Endodermal cell (in vitro differentiated cells): Measurements from ENCODE around the gene TMEM238. TPM values are rescaled to one million over a fixed set of nuclear protein-coding genes. Genes with fewer than 3 reads are reported as not detected.
"Not testable (repeated sequence)": the region's sequence is repeated elsewhere in the genome, so short reads cannot be mapped to it uniquely, and the experiment has no call there.

Source experiments
- DNase-seq: peaks from one replicate; pipeline ENCODE4 v3.0.0-alpha.2; 2017
- H3K27ac ChIP-seq: 2 replicates; pipeline ENCODE4 v1.5.1; 2013; ENCODE audit warnings: mild to moderate bottlenecking, low read depth, low read length, moderate library complexity
- H3K27me3 ChIP-seq: 2 replicates; pipeline ENCODE4 v1.6.1; 2013; ENCODE audit warnings: mild to moderate bottlenecking, low read length, moderate library complexity; ENCODE audit not compliant: insufficient read depth, control insufficient read depth, poor library complexity, severe bottlenecking
- H3K36me3 ChIP-seq: 2 replicates; pipeline ENCODE4 v1.7.0; 2013; ENCODE audit warnings: mild to moderate bottlenecking, low read length, moderate library complexity; ENCODE audit not compliant: control insufficient read depth, insufficient read depth
- H3K4me1 ChIP-seq: one replicate; pipeline ENCODE4 v1.7.0; 2013; ENCODE audit warnings: low read length; ENCODE audit not compliant: control insufficient read depth, insufficient read depth
- H3K4me3 ChIP-seq: 2 replicates; pipeline ENCODE4 v1.5.1; 2013; ENCODE audit warnings: mild to moderate bottlenecking, low read length, moderate library complexity
- H3K9ac ChIP-seq: 2 replicates; pipeline ENCODE4 v1.6.1; 2013; ENCODE audit warnings: mild to moderate bottlenecking, low read length, moderate library complexity; ENCODE audit not compliant: poor library complexity, severe bottlenecking; ENCODE audit errors: extremely low read depth
- H3K9me3 ChIP-seq: 2 replicates; pipeline ENCODE4 v1.6.1; 2013; ENCODE audit warnings: mild to moderate bottlenecking, low read length, moderate library complexity; ENCODE audit not compliant: control insufficient read depth
- H3K27ac Mint-ChIP-seq: 2 replicates; pipeline ENCODE4 v1.8.0; 2020; ENCODE audit warnings: mixed read lengths
- H3K27me3 Mint-ChIP-seq: 2 replicates; pipeline ENCODE4 v1.8.0; 2021; ENCODE audit warnings: mild to moderate bottlenecking, mixed read lengths; ENCODE audit not compliant: insufficient read depth
- H3K36me3 Mint-ChIP-seq: 2 replicates; pipeline ENCODE4 v1.8.0; 2020; ENCODE audit warnings: low read depth, mixed read lengths
- H3K4me1 Mint-ChIP-seq: 2 replicates; pipeline ENCODE4 v1.8.0; 2020; ENCODE audit warnings: mixed read lengths
- H3K4me3 Mint-ChIP-seq: 2 replicates; pipeline ENCODE4 v1.8.0; 2020; ENCODE audit warnings: mild to moderate bottlenecking, moderate library complexity, mixed read lengths
- H3K9me3 Mint-ChIP-seq: 2 replicates; pipeline ENCODE4 v1.8.0; 2020; ENCODE audit warnings: mild to moderate bottlenecking, mixed read lengths
- CTCF ChIP-seq: fragments of 200-600 bp; sonication (generic); conservative IDR thresholded peaks from 2 replicates; pipeline ENCODE4 v1.5.0; 2021; ENCODE audit warnings: antibody characterized with exemption, mild to moderate bottlenecking
- WGBS, 2 experiments: methylation state at CpG; one replicate each; pipeline versions ENCODE4 v1.1.5 to v1.1.7; 2013; ENCODE audit warnings: missing lambda C conversion rate in 2 of 2, mixed read lengths in 1 of 2; ENCODE audit not compliant: insufficient coverage in 1 of 2, insufficient read length in 1 of 2; 5-methylcytosine and 5-hydroxymethylcytosine counted together
- total RNA-seq, 2 donors: library from RNA; stranded (reverse); fragmentation: NEBNext Ultra II Directional in 1 of 2; extraction: Animal tissue kit (Norgen Biotek cat#: 25700) in 1 of 2; gene quantifications; 2 replicates in 1 of 2; 3 replicates in 1 of 2; pipeline ENCODE4 v1.2.1, GENCODE V29; 2021

The TMEM238 gene
- total RNA-seq, 2 donors from 2014 or later, result 3.9 to 4.4 TPM

DNA sequence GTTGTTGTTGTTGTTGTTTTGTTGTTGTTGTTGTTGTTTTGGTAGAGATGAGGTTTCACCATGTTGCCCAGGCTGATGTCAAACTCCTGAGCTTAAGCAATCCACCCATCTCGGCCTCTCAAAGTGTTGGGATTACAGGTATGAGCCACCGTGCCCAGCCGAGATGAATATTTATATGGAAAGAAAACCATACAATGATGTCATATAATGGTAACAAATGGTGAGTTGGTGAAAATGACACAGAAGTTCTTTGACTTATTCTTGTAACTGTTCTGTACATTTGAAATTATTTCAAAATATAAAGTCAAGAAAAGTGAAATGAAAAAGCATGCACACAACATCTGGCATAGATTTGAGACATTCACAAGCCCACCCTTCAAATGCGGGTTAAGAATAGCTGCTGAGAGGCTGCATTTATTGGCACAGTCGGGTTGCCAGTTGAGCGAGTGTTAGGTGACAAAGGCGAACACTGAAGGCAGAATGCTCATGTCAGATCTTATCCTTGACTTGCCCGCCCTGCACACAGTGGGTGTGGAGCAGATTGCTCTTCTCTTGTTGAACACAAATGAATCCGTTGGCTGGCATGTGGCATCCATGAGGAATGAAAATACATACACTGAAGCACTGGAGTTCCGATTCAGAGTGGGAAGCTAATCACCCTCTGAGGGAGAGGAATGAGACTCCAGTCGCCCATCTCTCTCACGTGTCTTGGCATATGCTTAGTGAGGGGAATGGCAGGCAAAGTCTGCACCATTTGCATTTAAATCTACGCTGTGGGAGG, 39.3 kb upstream of the TMEM238 start:
- WGBS, 2 experiments, result 67 to 77% methylated on average over 12 to 13 of the region's 13 CpGs
- Mint-ChIP-seq H3K4me1 (no peaks in the 10 kb centered on the region), H3K27ac (no peak overlapping the region), H3K36me3 (no peaks in the 10 kb centered on the region), H3K27me3 (peaks cover 42% of the 10 kb centered on the region), H3K4me3 (no peak overlapping the region), H3K9me3 (peaks cover 9% of the 10 kb centered on the region)
- H3K9ac ChIP-seq, result no peak overlapping the region
- peaks cover 13% of the 10 kb centered on the region for H3K27me3 ChIP-seq
- TF ChIP-seq CTCF, result no peak
- H3K4me1 ChIP-seq, result no peaks in the 10 kb centered on the region
- no peaks in the 10 kb centered on the region for H3K9me3 ChIP-seq
- DNase-seq, result no peak
- no peak overlapping the region for H3K4me3 ChIP-seq
- H3K36me3 ChIP-seq, result no peaks in the 10 kb centered on the region
- H3K27ac ChIP-seq, result no peak overlapping the region

- H3K4me3 Mint-ChIP-seq, H3K27ac Mint-ChIP-seq, H3K36me3 ChIP-seq, DNase-seq, H3K27ac ChIP-seq, H3K4me3 ChIP-seq, H3K36me3 Mint-ChIP-seq, H3K9ac ChIP-seq, H3K4me1 Mint-ChIP-seq, H3K4me1 ChIP-seq, H3K9me3 ChIP-seq: not testable (repeated sequence)
- Mint-ChIP-seq H3K9me3 (peaks cover 11% of the 10 kb centered on the region), H3K27me3 (peaks cover 41% of the 10 kb centered on the region)
- H3K27me3 ChIP-seq, result peaks cover 13% of the 10 kb centered on the region
- WGBS, 2 experiments, result 83% methylated on average over 4 of the region's 4 CpGs
These were observed 37.2 kb upstream of the TMEM238 start for GRCh38 chr19:55421281-55421680.

- H3K27me3 Mint-ChIP-seq, result peaks cover 43% of the 10 kb centered on the region
- H3K27ac Mint-ChIP-seq, result no peak overlapping the region
- no peak overlapping the region for H3K9ac ChIP-seq
- no peaks in the 10 kb centered on the region for H3K9me3 ChIP-seq
- H3K4me1 ChIP-seq, result no peaks in the 10 kb centered on the region
- no peak overlapping the region for H3K27ac ChIP-seq
- no peak overlapping the region for H3K4me3 Mint-ChIP-seq
- no peaks in the 10 kb centered on the region for H3K36me3 Mint-ChIP-seq
- WGBS, 2 experiments, result 74% methylated on average over 5 of the region's 5 CpGs; no CpG with 5 or more reads in 1 of the 2 experiments
- H3K4me3 ChIP-seq, result no peak overlapping the region
- H3K9me3 Mint-ChIP-seq, result peaks cover 11% of the 10 kb centered on the region
- H3K4me1 Mint-ChIP-seq, result no peaks in the 10 kb centered on the region
- DNase-seq, result peak; percentile 38
- H3K27me3 ChIP-seq, result peaks cover 4% of the 10 kb centered on the region
- no peaks in the 10 kb centered on the region for H3K36me3 ChIP-seq
- TF ChIP-seq CTCF, result no peak
These were observed 35.6 kb upstream of the TMEM238 start for GRCh38 chr19:55419624-55420236.
